ENCODE results near the gene ANXA4. TPM values are rescaled to one million over a fixed set of nuclear protein-coding genes. Genes with fewer than 3 reads are reported as not detected.
A peak's percentile ranks its signal among the peaks of the same experiment; 100 is the strongest.
"Not testable (repeated sequence)": the region's sequence is repeated elsewhere in the genome, so short reads cannot be mapped to it uniquely, and the experiment has no call there.

Gene ANXA4
- total RNA-seq, 5 donors from 2014 or later (not counting 1 experiment from before 2014, with no cell fraction given): 10.4 to 27.6 (median 20.0) TPM

GRCh38 chr2:69734035-69734611 is 7.8 kb upstream of the ANXA4 start:
- Histone ChIP-seq H3K36me3 (ENCODE audit: control insufficient read depth in 2 of 2, extremely low read depth in 1 of 2, insufficient read depth in 1 of 2, low read length in 1 of 2) (no peaks in the 10 kb centered on the region), H3K9me3 (no peaks in the 10 kb centered on the region), H3K4me1 (ENCODE audit: control insufficient read depth in 1 of 2, extremely low read depth in 1 of 2, insufficient read depth in 2 of 2, low read length in 2 of 2) (no peaks in the 10 kb centered on the region), H3K4me3 (ENCODE audit: control insufficient read depth in 1 of 2, extremely low read depth in 1 of 2, low read length in 1 of 2) (no peak overlapping the region), H3K27ac (ENCODE audit: low read length) (no peak overlapping the region), H3K27me3 (replicated peaks in 1 of 2; ENCODE audit: control insufficient read depth in 2 of 2, extremely low read depth in 1 of 2, insufficient read depth in 2 of 2, low read length in 1 of 2) (no peaks in the 10 kb centered on the region)
- Mint-ChIP-seq H3K27me3 (no peaks in the 10 kb centered on the region), H3K36me3 (no peaks in the 10 kb centered on the region), H3K9me3 (no peaks in the 10 kb centered on the region), H3K4me3 (no peak overlapping the region), H3K4me1 (peaks cover 0 to 2% (median 0%) of the 10 kb centered on the region in 3 donors), H3K27ac (no peak overlapping the region)
- no peak for DNase-seq
- no peak for ATAC-seq (replicated peaks in 1 of 4)
- 70% methylated on average over 3 of the region's 5 CpGs for WGBS (ENCODE audit: insufficient coverage)
- CTCF ChIA-PET: interaction anchor here (0.9 to 1.8 kb wide), 3 partner anchors 9 to 82 kb away, joined by 3 to 7 read pairs (median 6); no protein-coding TSS in a partner anchor
- POLR2A ChIA-PET: interaction anchor here in 1 of 2 donors (0.6 kb wide), 1 partner anchor 231 kb away, joined by 3 read pairs; no protein-coding TSS in a partner anchor

- Mint-ChIP-seq H3K27me3 (no peaks in the 10 kb centered on the region), H3K36me3 (no peaks in the 10 kb centered on the region), H3K4me3 (no peak overlapping the region), H3K27ac (no peak overlapping the region), H3K4me1 (peaks cover 0 to 2% (median 0%) of the 10 kb centered on the region in 3 donors), H3K9me3 (no peaks in the 10 kb centered on the region)
- H3K4me3 ChIP-seq (ENCODE audit: control insufficient read depth in 1 of 2, extremely low read depth in 1 of 2, low read length in 1 of 2): no peak overlapping the region
- H3K27me3 ChIP-seq (replicated peaks in 1 of 2; ENCODE audit: control insufficient read depth in 2 of 2, extremely low read depth in 1 of 2, insufficient read depth in 2 of 2, low read length in 1 of 2): no peaks in the 10 kb centered on the region
- no peak overlapping the region for H3K27ac ChIP-seq (ENCODE audit: low read length)
- CTCF ChIA-PET: interaction anchor here in 1 of 2 donors (0.7 to 1.5 kb wide), 2 partner anchors 11 to 129 kb away, joined by 3 to 4 read pairs; no protein-coding TSS in a partner anchor
- no peaks in the 10 kb centered on the region for H3K4me1 ChIP-seq (ENCODE audit: control insufficient read depth in 1 of 2, extremely low read depth in 1 of 2, insufficient read depth in 2 of 2, low read length in 2 of 2)
- 100% methylated on average over 1 of the region's 2 CpGs for WGBS (ENCODE audit: insufficient coverage)
- H3K9me3 ChIP-seq: no peaks in the 10 kb centered on the region
- DNase-seq (no peak), ATAC-seq (replicated peaks in 1 of 4) (no peak)
- H3K36me3 ChIP-seq (ENCODE audit: control insufficient read depth in 2 of 2, extremely low read depth in 1 of 2, insufficient read depth in 1 of 2, low read length in 1 of 2): no peaks in the 10 kb centered on the region
- POLR2A ChIA-PET: interaction anchor here in 1 of 2 donors (0.5 kb wide), 1 partner anchor 70 kb away, joined by 5 read pairs; no protein-coding TSS in a partner anchor
Measured at GRCh38 chr2:69734854-69735544, 6.9 kb upstream of the ANXA4 start.

- H3K9me3 ChIP-seq: no peaks in the 10 kb centered on the region
- no peak overlapping the region for H3K27ac ChIP-seq (ENCODE audit: low read length)
- Mint-ChIP-seq H3K27me3 (no peaks in the 10 kb centered on the region), H3K36me3 (no peaks in the 10 kb centered on the region), H3K4me3 (no peak overlapping the region), H3K4me1 (peaks cover 0 to 2% (median 0%) of the 10 kb centered on the region in 3 donors), H3K9me3 (no peaks in the 10 kb centered on the region), H3K27ac (no peak overlapping the region)
- no peaks in the 10 kb centered on the region for H3K27me3 ChIP-seq (replicated peaks in 1 of 2; ENCODE audit: control insufficient read depth in 2 of 2, extremely low read depth in 1 of 2, insufficient read depth in 2 of 2, low read length in 1 of 2)
- H3K4me3 ChIP-seq (ENCODE audit: control insufficient read depth in 1 of 2, extremely low read depth in 1 of 2, low read length in 1 of 2): no peak overlapping the region
- H3K36me3 ChIP-seq (ENCODE audit: control insufficient read depth in 2 of 2, extremely low read depth in 1 of 2, insufficient read depth in 1 of 2, low read length in 1 of 2): no peaks in the 10 kb centered on the region
- ChIA-PET POLR2A (interaction anchor here in 1 of 2 donors (0.5 kb wide), 1 partner anchor 69 kb away, joined by 5 read pairs; no protein-coding TSS in a partner anchor), CTCF (interaction anchor here in 1 of 2 donors (1.5 kb wide), 1 partner anchor 11 kb away, joined by 4 read pairs; no protein-coding TSS in a partner anchor)
- DNase-seq (no peak), ATAC-seq (replicated peaks in 1 of 4) (no peak)
- WGBS (ENCODE audit: insufficient coverage): 100% methylated on average over 2 of the region's 3 CpGs
- no peaks in the 10 kb centered on the region for H3K4me1 ChIP-seq (ENCODE audit: control insufficient read depth in 1 of 2, extremely low read depth in 1 of 2, insufficient read depth in 2 of 2, low read length in 2 of 2)
Measured at GRCh38 chr2:69735686-69736085, 6.2 kb upstream of the ANXA4 start.

- H3K27ac Mint-ChIP-seq; DNase-seq; H3K27ac ChIP-seq (ENCODE audit: low read length); CTCF ChIA-PET; H3K9me3 Mint-ChIP-seq; H3K27me3 Mint-ChIP-seq; H3K36me3 Mint-ChIP-seq; H3K4me3 ChIP-seq (ENCODE audit: control insufficient read depth in 1 of 2, extremely low read depth in 1 of 2, low read length in 1 of 2); H3K9me3 ChIP-seq; H3K36me3 ChIP-seq (ENCODE audit: control insufficient read depth in 2 of 2, extremely low read depth in 1 of 2, insufficient read depth in 1 of 2, low read length in 1 of 2); H3K27me3 ChIP-seq (replicated peaks in 1 of 2; ENCODE audit: control insufficient read depth in 2 of 2, extremely low read depth in 1 of 2, insufficient read depth in 2 of 2, low read length in 1 of 2); POLR2A ChIA-PET; H3K4me3 Mint-ChIP-seq; ATAC-seq (replicated peaks in 1 of 4): not testable (repeated sequence)
- WGBS (ENCODE audit: insufficient coverage): no CpG with 5 or more reads among the region's 3 CpGs
- peaks cover 2 to 15% of the 10 kb centered on the region in 2 experiments for H3K4me1 ChIP-seq (ENCODE audit: control insufficient read depth in 1 of 2, extremely low read depth in 1 of 2, insufficient read depth in 2 of 2, low read length in 2 of 2)
- H3K4me1 Mint-ChIP-seq: peaks cover 12 to 16% (median 12%) of the 10 kb centered on the region in 3 donors
Measured at GRCh38 chr2:69738149-69738548, 3.8 kb upstream of the ANXA4 start.

- H3K27me3 ChIP-seq (replicated peaks in 1 of 2; ENCODE audit: control insufficient read depth in 2 of 2, extremely low read depth in 1 of 2, insufficient read depth in 2 of 2, low read length in 1 of 2): peaks cover 0 to 3% of the 10 kb centered on the region in 2 experiments
- WGBS (ENCODE audit: insufficient coverage): no CpG with 5 or more reads among the region's 10 CpGs
- H3K27ac Mint-ChIP-seq: no peak overlapping the region
Measured at GRCh38 chr2:69740502-69740951, 1.4 kb upstream of the ANXA4 start.

GRCh38 chr2:69741229-69741574 is 732 bp upstream of the ANXA4 start:
- Histone ChIP-seq H3K9me3 (no peaks in the 10 kb centered on the region), H3K4me1 (ENCODE audit: control insufficient read depth in 1 of 2, extremely low read depth in 1 of 2, insufficient read depth in 2 of 2, low read length in 2 of 2) (peaks cover 2 to 15% of the 10 kb centered on the region in 2 experiments), H3K27ac (ENCODE audit: low read length) (no peak overlapping the region), H3K27me3 (replicated peaks in 1 of 2; ENCODE audit: control insufficient read depth in 2 of 2, extremely low read depth in 1 of 2, insufficient read depth in 2 of 2, low read length in 1 of 2) (peaks cover 0 to 3% of the 10 kb centered on the region in 2 experiments), H3K36me3 (ENCODE audit: control insufficient read depth in 2 of 2, extremely low read depth in 1 of 2, insufficient read depth in 1 of 2, low read length in 1 of 2) (no peaks in the 10 kb centered on the region), H3K4me3 (ENCODE audit: control insufficient read depth in 1 of 2, extremely low read depth in 1 of 2, low read length in 1 of 2) (peak overlapping the region; percentile 79 to 82)
- H3K9me3 Mint-ChIP-seq: no peaks in the 10 kb centered on the region
- no peaks in the 10 kb centered on the region for H3K27me3 Mint-ChIP-seq
- CTCF ChIA-PET: interaction anchor here (0.7 to 1.1 kb wide), 3 partner anchors 9 to 105 kb away, joined by 3 to 7 read pairs (median 4); no protein-coding TSS in a partner anchor
- peak in 17 of 35 experiments; percentile 2 to 38 (median 8) for DNase-seq
- peak overlapping the region; percentile 89 to 90 for H3K27ac Mint-ChIP-seq
- POLR2A ChIA-PET: interaction anchor here in 1 of 2 donors (0.7 to 0.8 kb wide), 3 partner anchors 10 to 304 kb away, joined by 3 to 10 read pairs (median 3); no protein-coding TSS in a partner anchor
- ATAC-seq (replicated peaks in 1 of 4): peak in 2 of 4 experiments; percentile 29 to 31
- peaks cover 12 to 29% (median 17%) of the 10 kb centered on the region in 3 donors for H3K4me1 Mint-ChIP-seq
- WGBS (ENCODE audit: insufficient coverage): 22% methylated on average over 6 of the region's 13 CpGs
- peak overlapping the region; percentile 92 to 96 (median 95) for H3K4me3 Mint-ChIP-seq
- no peaks in the 10 kb centered on the region for H3K36me3 Mint-ChIP-seq

More at GRCh38 chr2:69740502-69740951, 1.4 kb upstream of the ANXA4 start:
- H3K4me1 Mint-ChIP-seq: peaks cover 12 to 29% (median 17%) of the 10 kb centered on the region in 3 donors
- POLR2A ChIA-PET: interaction anchor here in 1 of 2 donors (0.7 to 0.8 kb wide), 3 partner anchors 9 to 303 kb away, joined by 3 to 10 read pairs (median 3); no protein-coding TSS in a partner anchor
- no peaks in the 10 kb centered on the region for H3K36me3 ChIP-seq (ENCODE audit: control insufficient read depth in 2 of 2, extremely low read depth in 1 of 2, insufficient read depth in 1 of 2, low read length in 1 of 2)
- ATAC-seq (replicated peaks in 1 of 4): no peak
- H3K27me3 Mint-ChIP-seq: no peaks in the 10 kb centered on the region
- H3K9me3 Mint-ChIP-seq: no peaks in the 10 kb centered on the region
- no peak overlapping the region for H3K4me3 ChIP-seq (ENCODE audit: control insufficient read depth in 1 of 2, extremely low read depth in 1 of 2, low read length in 1 of 2)
- peak overlapping the region in 2 of 3 donors; percentile 92 to 95 for H3K4me3 Mint-ChIP-seq
- no peak for DNase-seq
- no peak overlapping the region for H3K27ac ChIP-seq (ENCODE audit: low read length)
- peaks cover 2 to 15% of the 10 kb centered on the region in 2 experiments for H3K4me1 ChIP-seq (ENCODE audit: control insufficient read depth in 1 of 2, extremely low read depth in 1 of 2, insufficient read depth in 2 of 2, low read length in 2 of 2)
- H3K36me3 Mint-ChIP-seq: no peaks in the 10 kb centered on the region
- CTCF ChIA-PET: interaction anchor here (0.7 to 1.0 kb wide), 6 partner anchors 10 to 1236 kb away, joined by 3 to 11 read pairs (median 3); no protein-coding TSS in a partner anchor
- H3K9me3 ChIP-seq: no peaks in the 10 kb centered on the region
